IMR-90 (cell line): ENCODE results near the gene PCDHA1. TPM values are rescaled to one million over a fixed set of nuclear protein-coding genes. Genes with fewer than 3 reads are reported as not detected.

ENCODE experiments used
- ATAC-seq: fragments of 200-7000 bp; cut with Tn5 transposase; 2 replicates; pipeline ENCODE4 v1.9.1; 2020; ENCODE audit warnings: low read depth, mild to moderate bottlenecking, moderate library complexity
- BruUV-seq: library from RNA; stranded (reverse); fragments of 400-500 nt; replicated peaks from 2 replicates; lab custom pipeline; 2021; lab: Mats Ljungman, UMichigan
- CTCF ChIA-PET: fragments of 300-600 bp; formaldehyde crosslinking; extraction: SDS; loops from one replicate; lab custom pipeline; 2021; ENCODE audit warnings: antibody characterized with exemption; lab: Yijun Ruan, JAX
- POLR2A ChIA-PET: fragments of 300-600 bp; sonication (Branson Sonifier 250); formaldehyde crosslinking; loops from one replicate; lab custom pipeline; 2022; ENCODE audit warnings: antibody characterized with exemption; ENCODE audit not compliant: unreplicated experiment; lab: Charles Lee
- DNase-seq: peaks from one replicate; pipeline ENCODE4 v3.0.0; 2013
- H2AFZ ChIP-seq: replicated peaks from 2 replicates; pipeline ENCODE3; 2013; ENCODE audit warnings: low read length, mild to moderate bottlenecking; ENCODE audit not compliant: poor library complexity
- H2AK5ac ChIP-seq: 2 replicates; pipeline ENCODE4 v1.6.1; 2013; ENCODE audit warnings: low read depth, low read length, inconsistent platforms
- H2AK9ac ChIP-seq: replicated peaks from 2 replicates; pipeline ENCODE3; 2013; ENCODE audit warnings: mild to moderate bottlenecking, low read depth, low read length, moderate library complexity; ENCODE audit not compliant: poor library complexity
- H2BK120ac ChIP-seq: 2 replicates; pipeline ENCODE4 v1.6.1; 2013; ENCODE audit warnings: low read depth, low read length, inconsistent platforms
- H2BK15ac ChIP-seq: 3 replicates; pipeline ENCODE4 v1.6.1; 2013; ENCODE audit warnings: low read depth, low read length, inconsistent platforms
- H2BK20ac ChIP-seq: 2 replicates; pipeline ENCODE4 v1.6.1; 2013; ENCODE audit warnings: low read depth, mild to moderate bottlenecking, inconsistent platforms, low read length, moderate library complexity
- H2BK5ac ChIP-seq: 2 replicates; pipeline ENCODE4 v1.6.1; 2013; ENCODE audit warnings: mild to moderate bottlenecking, low read depth, low read length, inconsistent platforms; ENCODE audit not compliant: poor library complexity, severe bottlenecking
- H3K14ac ChIP-seq: replicated peaks from 2 replicates; pipeline ENCODE4 v1.6.1; 2013; ENCODE audit warnings: low read depth, low read length, inconsistent platforms
- H3K18ac ChIP-seq: 2 replicates; pipeline ENCODE4 v1.6.1; 2013; ENCODE audit warnings: low read depth, low read length, control low read depth
- H3K23ac ChIP-seq: 2 replicates; pipeline ENCODE4 v1.6.1; 2013; ENCODE audit warnings: low read depth, low read length, inconsistent platforms
- H3K27ac ChIP-seq: 2 replicates; pipeline ENCODE4 v1.5.1; 2013; ENCODE audit warnings: mild to moderate bottlenecking, control low read depth, low read length; ENCODE audit not compliant: insufficient read depth
- H3K27me3 ChIP-seq: 2 replicates; pipeline ENCODE4 v1.6.1; 2013; ENCODE audit warnings: low read length; ENCODE audit not compliant: control insufficient read depth, insufficient read depth
- H3K36me3 ChIP-seq: 2 replicates; pipeline ENCODE4 v1.6.1; 2013; ENCODE audit warnings: low read length, mixed read lengths; ENCODE audit not compliant: control insufficient read depth, insufficient read depth
- H3K4ac ChIP-seq: 2 replicates; pipeline ENCODE4 v1.6.1; 2013; ENCODE audit warnings: low read depth, low read length, inconsistent platforms
- H3K4me1 ChIP-seq: 2 replicates; pipeline ENCODE4 v1.6.1; 2013; ENCODE audit warnings: low read length, mixed read lengths; ENCODE audit not compliant: control insufficient read depth, insufficient read depth
- H3K4me2 ChIP-seq: 2 replicates; pipeline ENCODE4 v1.6.1; 2013; ENCODE audit warnings: low read depth, mild to moderate bottlenecking, control low read depth, low read length, moderate library complexity
- H3K4me3 ChIP-seq: 2 replicates; pipeline ENCODE4 v1.5.1; 2013; ENCODE audit warnings: low read depth, mild to moderate bottlenecking, control low read depth, low read length, moderate library complexity; ENCODE audit not compliant: insufficient read depth
- H3K56ac ChIP-seq: 2 replicates; pipeline ENCODE4 v1.6.1; 2013; ENCODE audit warnings: low read length, inconsistent platforms; ENCODE audit not compliant: insufficient read depth; ENCODE audit errors: extremely low read depth
- H3K79me1 ChIP-seq, 2 experiments: 2 replicates each; pipeline ENCODE4 v1.6.1; 2013; ENCODE audit warnings: low read length in 2 of 2, inconsistent platforms in 1 of 2, low read depth in 1 of 2
- H3K9ac ChIP-seq: 2 replicates; pipeline ENCODE4 v1.6.1; 2013; ENCODE audit warnings: low read depth, low read length, control low read depth
- H3K9me1 ChIP-seq: 2 replicates; pipeline ENCODE4 v1.6.1; 2013; ENCODE audit warnings: low read length, inconsistent platforms; ENCODE audit not compliant: insufficient read depth
- H3K9me3 ChIP-seq: 2 replicates; pipeline ENCODE4 v1.6.1; 2013; ENCODE audit warnings: low read length; ENCODE audit not compliant: control insufficient read depth, insufficient read depth
- H4K20me1 ChIP-seq: 2 replicates; pipeline ENCODE4 v1.6.1; 2013; ENCODE audit warnings: low read length, inconsistent platforms; ENCODE audit not compliant: insufficient read depth
- H4K5ac ChIP-seq: 2 replicates; pipeline ENCODE4 v1.6.1; 2013; ENCODE audit warnings: mild to moderate bottlenecking, low read depth, low read length, control low read depth
- H4K8ac ChIP-seq, 2 experiments: 2 replicates each; pipeline ENCODE4 v1.6.1; 2013; ENCODE audit warnings: low read depth in 2 of 2, low read length in 2 of 2, control low read depth in 1 of 2, inconsistent platforms in 1 of 2
- H4K91ac ChIP-seq: 2 replicates; pipeline ENCODE4 v1.6.1; 2013; ENCODE audit warnings: low read depth, low read length, inconsistent platforms; ENCODE audit not compliant: insufficient read depth
- BHLHE40 ChIP-seq: fragments of 150-350 bp; IDR thresholded peaks from 2 replicates; pipeline ENCODE4 v1.6.1; 2016; ENCODE audit warnings: mild to moderate bottlenecking, low read depth, low read length
- CHD1 ChIP-seq: IDR thresholded peaks from 2 replicates; pipeline ENCODE4 v1.6.1; 2012; ENCODE audit warnings: low read depth, low read length, improper control_type of control experiment
- FOS ChIP-seq: fragments of 150-350 bp; IDR thresholded peaks from 2 replicates; pipeline ENCODE4 v1.6.1; 2016; ENCODE audit warnings: low read depth, low read length
- MAFK ChIP-seq: IDR thresholded peaks from 2 replicates; pipeline ENCODE4 v1.6.1; 2012; ENCODE audit warnings: low read depth, low read length, improper control_type of control experiment
- MAZ ChIP-seq: IDR thresholded peaks from 2 replicates; pipeline ENCODE4 v1.6.1; 2012; ENCODE audit warnings: low read depth, mild to moderate bottlenecking, low read length, improper control_type of control experiment, moderate library complexity, borderline replicate concordance
- NFE2L2 ChIP-seq: fragments of 150-350 bp; IDR thresholded peaks from 2 replicates; pipeline ENCODE4 v1.6.1; 2016; ENCODE audit warnings: low read depth, mild to moderate bottlenecking, low read length
- POLR2A ChIP-seq: IDR thresholded peaks from 2 replicates; pipeline ENCODE4 v1.6.1; 2012; ENCODE audit warnings: mild to moderate bottlenecking, low read depth, low read length
- RAD21 ChIP-seq: IDR thresholded peaks from 2 replicates; pipeline ENCODE4 v1.6.1; 2012; ENCODE audit warnings: low read length, improper control_type of control experiment
- RCOR1 ChIP-seq: IDR thresholded peaks from 2 replicates; pipeline ENCODE4 v1.6.1; 2012; ENCODE audit warnings: mild to moderate bottlenecking, low read length, improper control_type of control experiment; ENCODE audit not compliant: insufficient replicate concordance
- SMC3 ChIP-seq: fragments of 150-350 bp; IDR thresholded peaks from 2 replicates; pipeline ENCODE4 v1.6.1; 2016; ENCODE audit warnings: low read depth, mild to moderate bottlenecking, antibody characterized with exemption, low read length, moderate library complexity
- WGBS, 2 experiments: methylation state at CpG; one replicate each; pipeline versions ENCODE4 v1.1.5 to v1.1.7; 2013; ENCODE audit warnings: missing lambda C conversion rate in 2 of 2; ENCODE audit not compliant: insufficient read length in 1 of 2; ENCODE audit errors: extremely low coverage in 2 of 2; 5-methylcytosine and 5-hydroxymethylcytosine counted together
- dilution Hi-C: fragments of 300-500 bp; cut with HindIII; formaldehyde crosslinking; loops from one replicate; pipeline ENCODE4 v1.14.3; 2018; ENCODE audit warnings: low sequenced_read_pairs; ENCODE audit not compliant: unreplicated experiment
- in situ Hi-C: fragments of 300-500 bp; cut with MboI; formaldehyde crosslinking; loops from 3 replicates; pipeline ENCODE4 v1.14.3; 2019; ENCODE audit warnings: low sequenced_read_pairs, inconsistent platforms, mixed read lengths
- intact Hi-C: fragments of 100-400 bp; cut with micrococcal nuclease; formaldehyde crosslinking; loops from 2 replicates; pipeline ENCODE4 v1.10.0; 2022
- polyA plus RNA-seq, 3 experiments: library from polyadenylated mRNA; depleted of rRNA; stranded (reverse); fragments of >200 nt; gene quantifications; 2 replicates each; pipeline ENCODE4 v1.2.3, GENCODE V29; 2012; ENCODE audit warnings: low replicate concordance in 1 of 3
- total RNA-seq: library from RNA; depleted of rRNA; stranded (reverse); fragments of >200 nt; gene quantifications from 2 replicates; pipeline ENCODE4 v1.2.3, GENCODE V29; 2012

Gene PCDHA1
- total and polyA plus RNA-seq, 2 of the 4 experiments (the other 2 are of a cell fraction) = under 0.01 to 0.05 TPM

GRCh38 chr5:140967226-140967893 lies 181.4 kb downstream of the PCDHA1 start:
- no peak overlapping the region for H4K5ac ChIP-seq
- no peak overlapping the region for H2BK20ac ChIP-seq
- no peak overlapping the region for H2BK120ac ChIP-seq
- no peaks in the 10 kb centered on the region for H4K20me1 ChIP-seq
- H3K23ac ChIP-seq = no peak overlapping the region
- DNase-seq (no peak), ATAC-seq (no peak)
- no peak overlapping the region for H3K14ac ChIP-seq
- no peaks in the 10 kb centered on the region for H3K9me1 ChIP-seq
- WGBS, 2 experiments = 25% methylated on average over 18 of the region's 34 CpGs; no CpG with 5 or more reads in 1 of the 2 experiments
- TF ChIP-seq MAZ = no peak
- TF ChIP-seq MAFK = no peak
- TF ChIP-seq POLR2A = no peak
- no peak for TF ChIP-seq CHD1
- no peak for TF ChIP-seq BHLHE40
- no peak for TF ChIP-seq RAD21
- no peak for TF ChIP-seq FOS
- TF ChIP-seq SMC3 = no peak
- TF ChIP-seq NFE2L2 = no peak
- TF ChIP-seq RCOR1 = no peak
- no peak overlapping the region for H3K27ac ChIP-seq
- H2BK5ac ChIP-seq = no peak overlapping the region
- no peak overlapping the region for H3K9ac ChIP-seq
- in situ Hi-C loops = no loop called here
- H2AK5ac ChIP-seq = no peak overlapping the region
- BruUV-seq = no TSS peak
- H3K4ac ChIP-seq = no peak overlapping the region
- H3K79me1 ChIP-seq = no peaks in the 10 kb centered on the region
- H2AFZ ChIP-seq = no peak overlapping the region
- peaks cover 33% of the 10 kb centered on the region for H3K9me3 ChIP-seq
- no peak overlapping the region for H2AK9ac ChIP-seq
- H3K36me3 ChIP-seq = no peaks in the 10 kb centered on the region
- dilution Hi-C loops = no loop called here
- no peak overlapping the region for H2BK15ac ChIP-seq
- ChIA-PET POLR2A (no interaction called here), CTCF (no interaction called here)
- intact Hi-C loops = no loop called here
- H3K56ac ChIP-seq = no peak overlapping the region
- no peaks in the 10 kb centered on the region for H3K4me1 ChIP-seq
- H4K8ac ChIP-seq = no peak overlapping the region
- H3K4me3 ChIP-seq = no peak overlapping the region
- no peaks in the 10 kb centered on the region for H3K27me3 ChIP-seq
- no peak overlapping the region for H3K18ac ChIP-seq
- H4K91ac ChIP-seq = no peak overlapping the region
- H3K4me2 ChIP-seq = no peak overlapping the region
